Measurements from ENCODE around the gene IZUMO4. TPM values are rescaled to one million over a fixed set of nuclear protein-coding genes. Genes with fewer than 3 reads are reported as not detected.

IZUMO4 gene, protein sequence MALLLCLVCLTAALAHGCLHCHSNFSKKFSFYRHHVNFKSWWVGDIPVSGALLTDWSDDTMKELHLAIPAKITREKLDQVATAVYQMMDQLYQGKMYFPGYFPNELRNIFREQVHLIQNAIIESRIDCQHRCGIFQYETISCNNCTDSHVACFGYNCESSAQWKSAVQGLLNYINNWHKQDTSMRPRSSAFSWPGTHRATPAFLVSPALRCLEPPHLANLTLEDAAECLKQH
- total RNA-seq (10 to 100 TPM in 1 of 2 donors, 1 to 10 TPM in 1; 7.2 to 14.9 TPM), polyA plus RNA-seq (ENCODE audit: insufficient read length in 2 of 2) (10 to 100 TPM; 17.3 to 20.3 TPM)
- long read RNA-seq, donor 1, partial matches to known transcripts = 108 of 108 reads
- long read RNA-seq, donor 1, other reads (novel, unspliced or antisense) = 0 of 108 reads
- long read RNA-seq, donor 2 = 0 reads
- long read RNA-seq, donor 3, partial matches to known transcripts = 61 of 61 reads
- long read RNA-seq, donor 3, other reads (novel, unspliced or antisense) = 0 of 61 reads
- long read RNA-seq, donor 4 = 0 reads

DNA sequence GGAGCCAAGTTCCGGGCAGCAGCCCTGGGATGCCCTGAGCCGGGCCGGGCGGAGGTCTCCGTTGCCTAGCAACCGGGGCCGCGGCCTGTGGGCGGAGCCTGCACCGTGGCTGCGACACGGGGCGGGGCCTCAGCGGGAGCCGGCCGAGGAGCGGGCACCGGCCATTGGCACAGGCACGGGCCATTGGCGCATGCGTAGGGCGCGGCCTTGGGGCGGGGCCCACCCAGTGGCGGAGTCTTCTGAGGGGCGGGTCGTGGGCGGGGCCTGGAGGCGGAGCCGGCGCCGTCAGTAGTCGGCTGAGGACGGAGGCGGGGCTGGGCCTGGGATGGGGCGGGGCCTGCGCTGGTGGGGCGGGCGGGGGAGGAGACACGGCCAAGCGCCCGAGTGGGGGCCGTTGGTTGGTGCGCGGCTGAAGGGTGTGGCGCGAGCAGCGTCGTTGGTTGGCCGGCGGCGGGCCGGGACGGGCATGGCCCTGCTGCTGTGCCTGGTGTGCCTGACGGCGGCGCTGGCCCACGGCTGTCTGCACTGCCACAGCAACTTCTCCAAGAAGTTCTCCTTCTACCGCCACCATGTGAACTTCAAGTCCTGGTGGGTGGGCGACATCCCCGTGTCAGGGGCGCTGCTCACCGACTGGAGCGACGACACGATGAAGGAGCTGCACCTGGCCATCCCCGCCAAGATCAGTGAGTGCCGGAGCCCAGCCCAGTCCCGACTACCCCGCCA lies at the start of gene IZUMO4:
Gene IZUMO4 (plus strand): TSS at position 436 of the 723 bp plus-strand sequence. CDS start 31 bp downstream, at position 467.
- Histone ChIP-seq H3K4me1 (ENCODE audit: control insufficient read depth, insufficient read depth, low read length) (peaks cover 57% of the 10 kb centered on the region), H3K9me3 (ENCODE audit: control insufficient read depth, insufficient read depth, low read length) (no peaks in the 10 kb centered on the region), H3K4me3 (ENCODE audit: low read depth, low read length) (peak within 1 kb of the TSS; percentile 64), H3K36me3 (ENCODE audit: control insufficient read depth, insufficient read depth, low read length) (peaks cover 67% of the 10 kb centered on the region), H3K27ac (ENCODE audit: low read depth, low read length) (peak within 1 kb of the TSS; percentile 92), H3K27me3 (ENCODE audit: control insufficient read depth, insufficient read depth, low read length) (no peaks in the 10 kb centered on the region)
- peak; percentile 86 to 99 (median 96) for DNase-seq (ENCODE audit: low read depth in 4 of 6, low spot score in 6 of 6)
- WGBS (ENCODE audit: insufficient coverage) = under 1% methylated on average over 68 of the region's 70 CpGs

DNA sequence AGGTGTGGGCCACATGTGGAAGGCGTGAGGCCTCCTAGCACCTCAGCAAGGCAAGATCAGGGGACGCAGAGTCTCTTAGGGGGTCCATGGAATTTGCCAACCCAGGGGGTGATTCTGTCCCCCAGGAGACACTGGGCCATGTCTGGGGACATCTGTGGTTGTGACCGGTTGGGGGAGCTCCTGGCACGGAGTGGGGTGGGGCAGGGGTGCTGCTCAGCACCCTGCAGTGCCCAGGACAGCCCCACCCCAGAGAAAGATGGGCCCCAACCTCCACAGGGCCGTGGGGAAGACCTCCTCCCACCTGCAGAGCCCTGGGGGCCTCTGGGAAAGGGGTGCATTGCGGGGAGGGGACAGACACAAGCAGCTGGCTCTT lies 49.7 kb upstream of the IZUMO4 start:
- H3K9me3 ChIP-seq (ENCODE audit: control insufficient read depth, insufficient read depth, low read length) = no peaks in the 10 kb centered on the region
- DNase-seq (ENCODE audit: low read depth in 4 of 6, low spot score in 6 of 6) = no peak
- WGBS (ENCODE audit: insufficient coverage) = 91% methylated on average over 4 of the region's 6 CpGs
- no peak overlapping the region for H3K27ac ChIP-seq (ENCODE audit: low read depth, low read length)
- no peak overlapping the region for H3K4me3 ChIP-seq (ENCODE audit: low read depth, low read length)
- H3K4me1 ChIP-seq (ENCODE audit: control insufficient read depth, insufficient read depth, low read length) = peaks cover 74% of the 10 kb centered on the region
- no peaks in the 10 kb centered on the region for H3K27me3 ChIP-seq (ENCODE audit: control insufficient read depth, insufficient read depth, low read length)
- H3K36me3 ChIP-seq (ENCODE audit: control insufficient read depth, insufficient read depth, low read length) = peaks cover 75% of the 10 kb centered on the region

DNA sequence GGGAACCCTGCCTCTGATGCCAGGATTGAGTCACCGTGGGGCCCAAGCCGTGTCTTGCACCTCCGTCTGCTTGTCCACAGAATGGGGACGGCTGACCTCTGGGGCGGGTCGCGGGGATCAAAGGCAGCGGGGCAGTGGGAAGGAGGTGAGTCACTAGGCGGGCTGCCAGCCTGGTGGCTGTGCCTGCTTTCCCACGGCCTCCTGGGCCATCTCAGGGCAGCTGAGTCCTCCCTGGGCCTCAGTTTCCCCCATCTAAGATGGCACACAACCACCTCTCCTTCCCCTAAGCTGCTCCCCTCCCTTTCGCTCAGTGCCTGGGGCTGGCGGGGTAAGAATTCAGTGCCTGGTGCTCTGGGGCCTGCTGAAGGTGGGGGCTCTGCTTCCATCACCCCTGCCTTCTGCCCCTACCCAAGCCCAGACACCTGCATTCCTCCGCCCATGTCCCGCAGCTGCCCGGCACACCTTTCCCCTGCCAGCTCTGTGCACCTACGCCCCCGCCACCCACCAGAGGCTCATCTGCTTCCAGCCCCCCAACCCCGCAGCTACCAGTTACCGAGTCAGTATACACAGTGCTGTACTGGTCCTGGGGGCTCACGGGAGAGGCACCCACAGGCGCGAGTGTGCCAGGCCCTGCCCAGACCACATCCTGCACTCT lies 49.1 kb upstream of the IZUMO4 start:
- H3K4me1 ChIP-seq (ENCODE audit: control insufficient read depth, insufficient read depth, low read length) = peaks cover 72% of the 10 kb centered on the region
- H3K4me3 ChIP-seq (ENCODE audit: low read depth, low read length) = no peak overlapping the region
- no peaks in the 10 kb centered on the region for H3K9me3 ChIP-seq (ENCODE audit: control insufficient read depth, insufficient read depth, low read length)
- H3K36me3 ChIP-seq (ENCODE audit: control insufficient read depth, insufficient read depth, low read length) = peaks cover 70% of the 10 kb centered on the region
- 84% methylated on average over 22 of the region's 22 CpGs for WGBS (ENCODE audit: insufficient coverage)
- H3K27ac ChIP-seq (ENCODE audit: low read depth, low read length) = no peak overlapping the region
- no peaks in the 10 kb centered on the region for H3K27me3 ChIP-seq (ENCODE audit: control insufficient read depth, insufficient read depth, low read length)
- no peak for DNase-seq (ENCODE audit: low read depth in 4 of 6, low spot score in 6 of 6)

DNA sequence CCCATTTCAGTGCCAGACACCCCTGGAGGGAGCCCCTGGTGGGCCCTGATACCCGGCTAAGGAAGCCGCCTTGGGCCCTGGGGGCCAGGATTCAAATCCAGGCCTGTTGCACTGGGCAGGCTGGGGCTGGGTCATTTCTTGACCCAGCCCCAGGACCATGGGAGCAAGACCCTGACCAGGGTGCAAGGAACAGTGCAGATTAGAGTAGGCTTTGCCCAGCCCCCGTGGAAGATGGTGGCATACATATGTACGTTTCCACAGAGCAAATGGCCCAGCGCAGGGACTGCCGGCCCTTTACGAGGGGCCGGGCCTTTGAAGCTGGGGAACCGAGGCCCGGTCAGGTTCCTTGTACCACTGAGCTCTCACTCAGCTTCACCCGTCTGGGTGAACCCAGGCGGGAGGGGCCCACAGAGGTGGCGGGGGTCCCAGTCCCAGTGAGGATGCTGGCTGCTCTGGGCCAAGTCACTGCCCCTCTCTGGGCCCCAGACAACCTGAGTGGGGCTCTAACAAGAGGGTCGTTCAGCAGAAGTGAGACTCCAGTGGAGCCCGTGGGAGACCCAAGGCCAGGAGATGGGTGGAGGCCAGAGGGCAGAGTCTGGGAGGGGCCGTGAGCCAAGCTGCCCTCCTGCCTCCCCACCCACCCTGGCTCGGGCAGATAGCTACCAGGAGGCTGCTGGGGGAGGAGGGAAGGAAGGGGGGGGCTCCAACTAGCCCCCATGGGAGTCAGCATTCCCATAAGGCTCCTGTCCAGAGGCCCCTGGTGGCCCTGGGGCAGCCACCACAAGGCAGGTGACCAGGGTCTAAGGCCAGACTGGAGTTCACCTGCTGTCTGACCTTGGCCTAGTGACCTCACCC lies 48.4 kb upstream of the IZUMO4 start:
- WGBS (ENCODE audit: insufficient coverage) = 79% methylated on average over 15 of the region's 17 CpGs
- no peak for DNase-seq (ENCODE audit: low read depth in 4 of 6, low spot score in 6 of 6)
- Histone ChIP-seq H3K36me3 (ENCODE audit: control insufficient read depth, insufficient read depth, low read length) (peaks cover 63% of the 10 kb centered on the region), H3K27ac (ENCODE audit: low read depth, low read length) (no peak overlapping the region), H3K9me3 (ENCODE audit: control insufficient read depth, insufficient read depth, low read length) (no peaks in the 10 kb centered on the region), H3K27me3 (ENCODE audit: control insufficient read depth, insufficient read depth, low read length) (no peaks in the 10 kb centered on the region), H3K4me1 (ENCODE audit: control insufficient read depth, insufficient read depth, low read length) (peaks cover 65% of the 10 kb centered on the region), H3K4me3 (ENCODE audit: low read depth, low read length) (peak overlapping the region; percentile 74)

DNA sequence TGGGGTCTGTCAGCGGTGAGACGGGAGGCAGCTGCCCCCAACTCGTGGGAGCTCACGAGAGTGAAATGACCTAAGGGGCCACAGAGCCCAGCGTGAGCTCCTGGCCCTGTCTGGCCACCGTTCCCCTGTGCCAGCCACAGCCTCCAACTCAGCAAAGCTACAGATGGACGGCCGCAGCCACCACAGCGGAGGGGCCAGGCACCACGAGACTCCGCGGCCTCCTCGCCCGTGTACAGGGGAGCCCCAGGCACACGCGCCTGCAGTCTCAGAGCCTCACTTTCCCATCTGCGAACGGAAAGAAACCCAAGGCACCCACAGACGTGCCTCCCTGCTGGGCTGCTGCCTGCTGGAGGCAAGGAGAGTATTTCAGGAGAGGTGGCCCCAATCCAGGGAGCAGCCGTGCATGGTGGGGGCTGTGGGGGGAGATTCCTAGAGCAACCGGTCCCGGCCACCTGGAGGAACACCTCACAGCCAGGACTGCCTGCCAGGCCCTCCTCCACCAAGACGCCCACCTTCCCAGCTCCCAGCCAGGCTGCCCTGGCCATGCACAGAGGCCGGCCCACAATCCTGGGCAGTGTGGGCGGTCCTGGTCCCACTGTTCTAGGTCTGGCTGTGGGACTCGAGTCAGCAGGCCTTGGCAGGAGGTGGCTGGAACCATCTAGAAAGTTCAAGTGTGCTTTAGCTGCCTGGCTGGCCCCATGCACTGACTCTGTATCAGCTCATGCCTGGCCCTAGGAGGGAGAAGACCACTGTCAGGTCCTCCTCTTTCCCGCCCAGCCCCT lies 47.6 kb upstream of the IZUMO4 start:
- Histone ChIP-seq H3K4me1 (ENCODE audit: control insufficient read depth, insufficient read depth, low read length) (peaks cover 61% of the 10 kb centered on the region), H3K27ac (ENCODE audit: low read depth, low read length) (peak overlapping the region; percentile 61)

DNA sequence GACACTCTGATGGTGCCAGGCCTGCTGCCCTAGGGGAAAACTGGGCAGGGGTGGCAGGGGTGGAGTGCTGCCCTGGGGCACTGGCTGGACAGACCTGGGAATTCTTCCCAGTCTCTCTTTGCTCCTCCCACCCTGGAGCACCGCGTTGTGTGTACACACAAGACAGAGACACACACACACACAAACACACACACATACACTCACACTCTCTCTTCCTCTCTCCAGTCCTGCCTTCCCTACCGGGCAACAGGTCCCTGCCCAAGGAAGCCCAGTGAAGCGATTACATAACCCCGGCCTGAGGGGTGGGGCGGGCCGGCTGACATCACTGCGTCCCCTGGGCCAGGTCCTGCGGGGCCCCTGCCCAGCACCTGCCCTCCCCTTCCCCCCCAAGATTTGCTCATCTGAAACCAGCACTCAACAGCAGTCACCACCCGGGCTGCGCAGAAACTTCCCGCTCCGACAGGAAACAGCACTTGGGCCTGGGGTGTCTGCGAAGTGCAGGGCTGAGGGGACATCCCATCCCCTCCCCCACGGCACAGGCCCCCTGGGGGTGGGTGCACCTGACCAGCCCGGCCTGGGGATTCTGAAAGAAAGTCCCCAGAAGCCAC lies 46.9 kb upstream of the IZUMO4 start:
- H3K4me3 ChIP-seq (ENCODE audit: low read depth, low read length) = peak overlapping the region; percentile 74
- H3K4me1 ChIP-seq (ENCODE audit: control insufficient read depth, insufficient read depth, low read length) = peaks cover 54% of the 10 kb centered on the region
- H3K9me3 ChIP-seq (ENCODE audit: control insufficient read depth, insufficient read depth, low read length) = no peaks in the 10 kb centered on the region
- H3K27me3 ChIP-seq (ENCODE audit: control insufficient read depth, insufficient read depth, low read length) = no peaks in the 10 kb centered on the region
- peaks cover 49% of the 10 kb centered on the region for H3K36me3 ChIP-seq (ENCODE audit: control insufficient read depth, insufficient read depth, low read length)
- peak overlapping the region; percentile 61 for H3K27ac ChIP-seq (ENCODE audit: low read depth, low read length)
- 3% methylated on average over 8 of the region's 16 CpGs for WGBS (ENCODE audit: insufficient coverage)
- DNase-seq (ENCODE audit: low read depth in 4 of 6, low spot score in 6 of 6) = peak in 2 of 6 donors; percentile 25 to 66

More for the DNA sequence above, 47.6 kb upstream of the IZUMO4 start:
- WGBS (ENCODE audit: insufficient coverage) = 64% methylated on average over 27 of the region's 27 CpGs
- H3K4me3 ChIP-seq (ENCODE audit: low read depth, low read length) = peak overlapping the region; percentile 74
- DNase-seq (ENCODE audit: low read depth in 4 of 6, low spot score in 6 of 6) = peak in 1 of 6 donors; percentile 52
- peaks cover 56% of the 10 kb centered on the region for H3K36me3 ChIP-seq (ENCODE audit: control insufficient read depth, insufficient read depth, low read length)
- no peaks in the 10 kb centered on the region for H3K9me3 ChIP-seq (ENCODE audit: control insufficient read depth, insufficient read depth, low read length)
- H3K27me3 ChIP-seq (ENCODE audit: control insufficient read depth, insufficient read depth, low read length) = no peaks in the 10 kb centered on the region

DNA sequence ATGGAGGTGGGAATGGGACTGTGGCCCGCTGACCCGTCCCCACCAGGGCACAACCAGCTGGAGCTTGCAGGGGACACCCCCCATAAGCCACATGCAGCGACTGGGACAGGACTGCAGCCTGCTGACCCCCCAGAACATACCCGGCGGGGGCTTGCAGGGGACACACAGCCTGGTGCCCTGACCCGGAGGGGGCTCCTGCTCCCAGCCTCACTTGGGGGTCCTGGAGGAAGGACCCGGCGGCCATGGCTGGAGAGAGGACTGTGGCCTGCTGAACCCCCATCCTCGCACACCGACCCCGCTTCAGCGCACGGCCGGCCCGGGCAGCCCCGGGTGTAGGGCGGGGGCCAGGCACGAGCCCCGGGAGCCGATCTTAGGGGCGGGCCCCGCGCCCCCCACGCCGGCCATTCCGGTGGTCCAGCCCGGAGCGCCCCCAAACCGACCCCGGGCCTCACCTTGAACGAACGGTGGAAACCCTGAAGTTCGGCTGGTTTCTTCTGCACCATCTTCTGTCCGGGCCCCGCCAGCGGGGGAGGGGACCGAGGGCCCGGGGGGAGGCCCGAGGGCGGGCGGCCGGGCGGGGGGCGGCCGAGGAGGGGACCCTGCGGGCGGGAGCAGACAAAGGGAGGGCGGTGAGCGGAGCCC lies 46.2 kb upstream of the IZUMO4 start:
- whole genome bisulfite sequencing (ENCODE audit: insufficient coverage) = 0% methylated on average over 49 of the region's 49 CpGs

More for the DNA sequence above, 46.2 kb upstream of the IZUMO4 start:
- peak overlapping the region; percentile 61 for H3K27ac ChIP-seq (ENCODE audit: low read depth, low read length)
- peak overlapping the region; percentile 74 for H3K4me3 ChIP-seq (ENCODE audit: low read depth, low read length)
- peaks cover 50% of the 10 kb centered on the region for H3K4me1 ChIP-seq (ENCODE audit: control insufficient read depth, insufficient read depth, low read length)
- H3K36me3 ChIP-seq (ENCODE audit: control insufficient read depth, insufficient read depth, low read length) = peaks cover 43% of the 10 kb centered on the region
- H3K27me3 ChIP-seq (ENCODE audit: control insufficient read depth, insufficient read depth, low read length) = no peaks in the 10 kb centered on the region
- no peaks in the 10 kb centered on the region for H3K9me3 ChIP-seq (ENCODE audit: control insufficient read depth, insufficient read depth, low read length)
- no peak for DNase-seq (ENCODE audit: low read depth in 4 of 6, low spot score in 6 of 6)

Data from spinal cord (tissue), 10 donors.